K562 (cell line): Measurements from ENCODE around the gene MTMR10. TPM values are rescaled to one million over a fixed set of nuclear protein-coding genes. Genes with fewer than 3 reads are reported as not detected.

Source experiments
- ATAC-seq: fragments of 200-7000 bp; cut with Tn5 transposase; 3 replicates; pipeline ENCODE4 v1.9.1; 2020; ENCODE audit warnings: moderate library complexity
- BruUV-seq: library from RNA; stranded (reverse); fragments of 400-500 nt; replicated peaks from 2 replicates; lab custom pipeline; 2021; lab: Mats Ljungman, UMichigan
- CTCF ChIA-PET: fragments of 300-600 bp; formaldehyde crosslinking; extraction: SDS; loops from one replicate; lab custom pipeline; 2021; ENCODE audit warnings: low intra/inter-chr PET ratio; lab: Yijun Ruan, JAX
- POLR2A ChIA-PET: fragments of 300-600, 350-650 bp; sonication (Branson Sonifier 250); formaldehyde crosslinking; extraction: SDS; loops from one replicate; lab custom pipeline; 2021; ENCODE audit warnings: antibody characterized with exemption, inconsistent platforms; lab: Yijun Ruan, JAX
- DNase-seq, 4 experiments: peaks; one replicate each; pipeline versions ENCODE4 v3.0.0 to v3.0.0-alpha.2; 2011 to 2018; ENCODE audit warnings: low spot score in 3 of 4, mixed read lengths in 3 of 4; ENCODE audit errors: extremely low read depth in 1 of 4
- FAIRE-seq: peaks from 2 replicates; lab custom pipeline; 2011; peaks lifted over from hg19 to GRCh38; lab: Jason Lieb, UNC
- H2AFZ ChIP-seq: 2 replicates; pipeline ENCODE4 v1.6.0; 2011; ENCODE audit warnings: low read depth, low read length, control low read depth, inconsistent platforms
- H3K27ac ChIP-seq: fragments of 200-600 bp; 3 replicates; pipeline ENCODE4 v1.8.0; 2011; ENCODE audit warnings: low read depth, mild to moderate bottlenecking, control low read depth, inconsistent platforms, low read length, moderate library complexity, mixed read lengths; ENCODE audit errors: extremely low read depth
- H3K27me3 ChIP-seq, 2 experiments: fragments of 300-600 bp in 1 of 2; 2 replicates in 1 of 2; 3 replicates in 1 of 2; pipeline versions ENCODE4 v1.6.0 to v1.8.0; 2011; ENCODE audit warnings: inconsistent platforms in 2 of 2, low read length in 2 of 2, mild to moderate bottlenecking in 1 of 2, mixed read lengths in 1 of 2, moderate library complexity in 1 of 2; ENCODE audit not compliant: control insufficient read depth in 2 of 2, insufficient read depth in 2 of 2
- H3K36me3 ChIP-seq: fragments of 300-600 bp; 3 replicates; pipeline ENCODE4 v1.8.0; 2011; ENCODE audit warnings: mild to moderate bottlenecking, low read length, inconsistent platforms; ENCODE audit not compliant: control insufficient read depth, insufficient read depth
- H3K4me1 ChIP-seq, 2 experiments: fragments of 200-600 bp in 1 of 2; replicated peaks in 1 of 2; 2 replicates in 1 of 2; 3 replicates in 1 of 2; pipeline versions ENCODE4 v1.5.1 to v1.8.0; 2011; ENCODE audit warnings: inconsistent platforms in 2 of 2, low read length in 2 of 2, mild to moderate bottlenecking in 1 of 2, mixed read lengths in 1 of 2, moderate library complexity in 1 of 2; ENCODE audit not compliant: control insufficient read depth in 2 of 2, insufficient read depth in 2 of 2
- H3K4me2 ChIP-seq: 2 replicates; pipeline ENCODE4 v1.6.1; 2011; ENCODE audit warnings: low read length, control low read depth, inconsistent platforms, mixed read lengths; ENCODE audit not compliant: insufficient read depth
- H3K4me3 ChIP-seq: fragments of 200-600 bp; sonication (generic), shearing (Covaris generic); 2 replicates; pipeline ENCODE4 v1.5.1; 2016; ENCODE audit warnings: control low read depth, inconsistent platforms
- H3K79me2 ChIP-seq: fragments of 200-600 bp; 3 replicates; pipeline ENCODE4 v1.8.0; 2011; ENCODE audit warnings: low read length, inconsistent platforms; ENCODE audit not compliant: control insufficient read depth, insufficient read depth
- H3K9ac ChIP-seq, 2 experiments: 2 replicates each; pipeline versions ENCODE4 v1.6.0 to v1.6.1; 2011; ENCODE audit warnings: low read depth in 2 of 2, low read length in 2 of 2, control low read depth in 1 of 2, inconsistent platforms in 1 of 2, mild to moderate bottlenecking in 1 of 2, mixed read lengths in 1 of 2; ENCODE audit not compliant: insufficient read depth in 1 of 2
- H3K9me1 ChIP-seq: one replicate; pipeline ENCODE4 v1.6.0; 2011; ENCODE audit warnings: inconsistent platforms, mild to moderate bottlenecking, low read length, moderate library complexity; ENCODE audit not compliant: control insufficient read depth, insufficient read depth
- H3K9me3 ChIP-seq: replicated peaks from 2 replicates; pipeline ENCODE4 v1.5.1; 2011; ENCODE audit warnings: low read depth, low read length, inconsistent platforms; ENCODE audit not compliant: control insufficient read depth, insufficient read depth
- H4K20me1 ChIP-seq: replicated peaks from 2 replicates; pipeline ENCODE4 v1.6.1; 2011; ENCODE audit warnings: low read length, inconsistent platforms, mixed read lengths; ENCODE audit not compliant: control insufficient read depth, insufficient read depth
- C11orf30 ChIP-seq: fragments of 450-650 bp; IDR thresholded peaks from 2 replicates; pipeline ENCODE4 v1.6.1; 2016; ENCODE audit warnings: low read depth, mild to moderate bottlenecking
- MAFG ChIP-seq: fragments of 450-650 bp; conservative IDR thresholded peaks from 2 replicates; pipeline ENCODE4 v1.6.1; 2016; ENCODE audit warnings: missing genetic modification characterization, missing compliant biosample characterization
- PHF8 ChIP-seq: fragments of 200-600 bp; sonication (generic); IDR thresholded peaks from 2 replicates; pipeline ENCODE4 v1.6.1; 2012; ENCODE audit warnings: mixed run types, mild to moderate bottlenecking, inconsistent platforms, low read length, moderate library complexity, borderline replicate concordance
- RAD21 ChIP-seq, 2 experiments: fragments of 250-450 bp in 1 of 2; fragments of 450-650 bp in 1 of 2; sonication (Bioruptor Pico) in 1 of 2; formaldehyde crosslinking in 1 of 2; IDR thresholded peaks in 1 of 2; conservative IDR thresholded peaks in 1 of 2; 2 replicates each; pipeline versions ENCODE4 v1.4.0 to v1.8.0; 2020 to 2022; ENCODE audit warnings: mild to moderate bottlenecking in 2 of 2, moderate library complexity in 1 of 2
- ZNF282 ChIP-seq: sonication (generic); formaldehyde crosslinking; IDR thresholded peaks from 2 replicates; pipeline ENCODE4 v1.8.1; 2023; ENCODE audit warnings: missing genetic modification reagents
- ZNF316 ChIP-seq: fragments of 450-650 bp; IDR thresholded peaks from 2 replicates; pipeline ENCODE4 v1.6.1; 2016
- WGBS: fragments of 100-300 bp; shearing (Covaris generic); methylation state at CpG from one replicate; pipeline ENCODE4 v1.1.6; 2016; ENCODE audit warnings: low coverage, mixed read lengths; ENCODE audit not compliant: insufficient coverage; ENCODE audit errors: missing lambda C conversion rate; 5-methylcytosine and 5-hydroxymethylcytosine counted together
- in situ Hi-C: fragments of 300-500 bp; cut with MboI; formaldehyde crosslinking; loops from 4 replicates; pipeline ENCODE4 v1.15.0; 2018; ENCODE audit warnings: inconsistent platforms, mixed read lengths
- intact Hi-C: fragments of 100-400 bp; cut with micrococcal nuclease; formaldehyde crosslinking; loops from 2 replicates; pipeline ENCODE4 v1.14.2; 2022
- polyA plus RNA-seq, 8 experiments: library from polyadenylated mRNA; depleted of rRNA in 4 of 8; stranded (reverse) in 5 of 8; unstranded in 3 of 8; fragments of >200 nt; fragmentation: Nextera tagmentation in 2 of 8; fragmentation: Illumina TruSeq in 1 of 8; extraction: Ambion mirVana in 2 of 8; extraction: Trizol in 1 of 8; gene quantifications; 2 replicates each; pipeline versions ENCODE4 v1.2.1 to v1.2.3, GENCODE V29; 2011 to 2014; ENCODE audit warnings: inconsistent platforms in 1 of 8, missing spikeins in 1 of 8
- total RNA-seq, 7 experiments: library from RNA; depleted of rRNA in 6 of 7; stranded (reverse); fragments of >200 nt in 6 of 7; fragmentation: Illumina TruSeq in 2 of 7; extraction: Trizol in 2 of 7; gene quantifications; 2 replicates each; pipeline versions ENCODE4 v1.2.1 to v1.2.3, GENCODE V29; 2011 to 2021; ENCODE audit warnings: low replicate concordance in 1 of 7

The MTMR10 gene
- total and polyA plus RNA-seq, 9 of the 15 experiments (the other 6 are each of a cell fraction or from before 2014, with no cell fraction given): 1.6 to 6.8 (median 4.8) TPM

GRCh38 chr15:30997270-30997669, 5.8 kb upstream of the MTMR10 start:
- FAIRE-seq: no peak
- in situ Hi-C loops: no loop called here
- Histone ChIP-seq H2AFZ (no peak overlapping the region), H3K27ac (no peak overlapping the region), H3K79me2 (no peaks in the 10 kb centered on the region; the same call in 2 of the 3 replicates), H3K9me3 (no peaks in the 10 kb centered on the region), H3K4me2 (no peak overlapping the region), H3K9ac (no peak overlapping the region), H3K4me3 (no peak overlapping the region), H3K4me1 (peaks cover 0 to 2% of the 10 kb centered on the region in 2 experiments; a peak in 2 of 5 replicates)
- no peak for ATAC-seq
- no peak for DNase-seq
- WGBS: 11% methylated on average over 1 of the region's 1 CpG
- intact Hi-C loops: loop anchor here (10.0 kb wide), 1 partner anchor 128 kb away; no protein-coding TSS in a partner anchor
- ChIA-PET CTCF (no interaction called here), POLR2A (no interaction called here)
- TF ChIP-seq ZNF316: peak; percentile 69
- no peak for TF ChIP-seq ZNF282 (CRISPR knock-in tag)
- TF ChIP-seq MAFG (tag): 0 out of 2 replicates have a peak, but pooled peaks have one; percentile 6
- TF ChIP-seq RAD21 (CRISPR knock-in tag; conservative IDR thresholded peaks at IDR 0.05 in 1 of 2, IDR thresholded peaks at IDR 0.05 in 1 of 2): 0 out of 4 replicates have a peak, but pooled peaks of 1 of the 2 experiments have one; percentile 6
- TF ChIP-seq C11orf30: peak; percentile 40; the same call in 1 of the 2 replicates
- no peak for TF ChIP-seq PHF8
- TF ChIP-seq, all 486 proteins: peak for 4
- Histone ChIP-seq H4K20me1 (no peaks in the 10 kb centered on the region), H3K36me3 (no peaks in the 10 kb centered on the region), H3K27me3 (peaks cover 6 to 9% of the 10 kb centered on the region in 2 experiments; a peak in 3 of 5 replicates), H3K9me1 (no peaks in the 10 kb centered on the region)
- no TSS peak for BruUV-seq
